ENCODE measurements around the gene CST4.
A peak's percentile ranks its signal among the peaks of the same experiment; 100 is the strongest.
"Not testable (repeated sequence)": the region's sequence is repeated elsewhere in the genome, so short reads cannot be mapped to it uniquely, and the experiment has no call there.

Gene CST4

GRCh38 chr20:23666189-23666588, 22.6 kb downstream of the CST4 start:
- DNase-seq (ENCODE audit: low read depth): peak; percentile 31
- H3K4me3 ChIP-seq (replicated peaks; ENCODE audit: low read depth, low read length): no peak overlapping the region
- TF ChIP-seq CTCF (IDR thresholded peaks at IDR 0.05; ENCODE audit: low read length, missing control alignments): peak; percentile 44

GRCh38 chr20:23664954-23665353, 23.9 kb downstream of the CST4 start:
- no peak for DNase-seq (ENCODE audit: low read depth)
- no peak for TF ChIP-seq CTCF (IDR thresholded peaks at IDR 0.05; ENCODE audit: low read length, missing control alignments)
- H3K4me3 ChIP-seq (replicated peaks; ENCODE audit: low read depth, low read length): no peak overlapping the region

GRCh38 chr20:23664046-23664445, 24.8 kb downstream of the CST4 start:
- not testable (repeated sequence) for H3K4me3 ChIP-seq (replicated peaks; ENCODE audit: low read depth, low read length); DNase-seq (ENCODE audit: low read depth)

GRCh38 chr20:23663180-23663579, 25.7 kb downstream of the CST4 start:
- no peak overlapping the region for H3K4me3 ChIP-seq (replicated peaks; ENCODE audit: low read depth, low read length)
- DNase-seq (ENCODE audit: low read depth): no peak
- no peak for TF ChIP-seq CTCF (IDR thresholded peaks at IDR 0.05; ENCODE audit: low read length, missing control alignments)

GRCh38 chr20:23662276-23662870, 26.5 kb downstream of the CST4 start:
- DNase-seq (ENCODE audit: low read depth): no peak
- no peak for TF ChIP-seq CTCF (IDR thresholded peaks at IDR 0.05; ENCODE audit: low read length, missing control alignments)
- H3K4me3 ChIP-seq (replicated peaks; ENCODE audit: low read depth, low read length): no peak overlapping the region

GRCh38 chr20:23661002-23661429, 27.8 kb downstream of the CST4 start:
- no peak for TF ChIP-seq CTCF (IDR thresholded peaks at IDR 0.05; ENCODE audit: low read length, missing control alignments)
- no peak overlapping the region for H3K4me3 ChIP-seq (replicated peaks; ENCODE audit: low read depth, low read length)
- no peak for DNase-seq (ENCODE audit: low read depth)

GRCh38 chr20:23659989-23660837, 28.6 kb downstream of the CST4 start:
- no peak overlapping the region for H3K4me3 ChIP-seq (replicated peaks; ENCODE audit: low read depth, low read length)
- peak; percentile 57 for DNase-seq (ENCODE audit: low read depth)
- TF ChIP-seq CTCF (IDR thresholded peaks at IDR 0.05; ENCODE audit: low read length, missing control alignments): no peak

- not testable (repeated sequence) for DNase-seq (ENCODE audit: low read depth); H3K4me3 ChIP-seq (replicated peaks; ENCODE audit: low read depth, low read length)
Measured at GRCh38 chr20:23659610-23659988, 29.2 kb downstream of the CST4 start.
